Esophagus muscularis mucosa (tissue), 4 donors: ENCODE measurements around the gene LSM2. TPM values are rescaled to one million over a fixed set of nuclear protein-coding genes. Genes with fewer than 3 reads are reported as not detected.

Experiments
- DNase-seq: peaks from one replicate; pipeline ENCODE4 v3.0.0-alpha.2; 2017; ENCODE audit errors: extremely low spot score
- H3K27ac ChIP-seq, 4 donors: fragments of 200-600 bp; sonication (generic); replicated peaks in 1 of 4; 1 replicate in 3 of 4; 2 replicates in 1 of 4; pipeline ENCODE4 v1.5.1; 2016 to 2019; ENCODE audit warnings: mild to moderate bottlenecking in 1 of 4
- H3K27me3 ChIP-seq, 4 donors: fragments of 200-600 bp; sonication (generic); one replicate each; pipeline versions ENCODE4 v1.5.1 to v1.6.0; 2016 to 2019
- H3K36me3 ChIP-seq, 4 donors: fragments of 200-600 bp; sonication (generic); one replicate each; pipeline ENCODE4 v1.5.1; 2016 to 2019
- H3K4me1 ChIP-seq, 4 donors: fragments of 200-600 bp; sonication (generic); one replicate each; pipeline ENCODE4 v1.5.1; 2016 to 2019
- H3K4me3 ChIP-seq, 4 donors: fragments of 200-600 bp; sonication (generic); 1 replicate in 2 of 4; 2 replicates in 2 of 4; pipeline ENCODE4 v1.5.1; 2016 to 2019; ENCODE audit warnings: mild to moderate bottlenecking in 4 of 4, moderate library complexity in 1 of 4
- H3K9me3 ChIP-seq, 4 donors: fragments of 200-600 bp; sonication (generic); 1 replicate in 3 of 4; 2 replicates in 1 of 4; pipeline ENCODE4 v1.5.1; 2016 to 2019
- EP300 ChIP-seq: sonication (generic); formaldehyde crosslinking; IDR thresholded peaks from one replicate; pipeline ENCODE4 v1.6.1; 2017; ENCODE audit warnings: antibody characterized with exemption
- POLR2A ChIP-seq: fragments of 450-650 bp; IDR thresholded peaks from one replicate; pipeline ENCODE4 v1.6.1; 2017; ENCODE audit warnings: antibody characterized with exemption, moderate library complexity, mild to moderate bottlenecking, low read depth
- POLR2AphosphoS5 ChIP-seq, 2 donors: sonication (generic); formaldehyde crosslinking; IDR thresholded peaks; one replicate each; pipeline ENCODE4 v1.6.1; 2017; ENCODE audit warnings: antibody characterized with exemption in 2 of 2
- WGBS: methylation state at CpG from one replicate; pipeline ENCODE4 v1.1.5; 2018; 5-methylcytosine and 5-hydroxymethylcytosine counted together
- intact Hi-C: fragments of 100-400 bp; cut with DNase I; formaldehyde crosslinking; loops from one replicate; pipeline ENCODE4 v1.15.1; 2023
- total RNA-seq, 4 donors: library from RNA; depleted of rRNA; stranded (reverse); fragments of >200 nt; gene quantifications; one replicate each; pipeline versions ENCODE4 v1.1.0 to v1.2.1, GENCODE V29; 2016
- TF ChIP-seq, protein P1 (sequence below), 3 experiments: fragments of 200-600 bp in 2 of 3; fragments of 450-650 bp in 1 of 3; sonication (generic) in 2 of 3; IDR thresholded peaks; one replicate each; pipeline ENCODE4 v1.5.1; 2017 to 2019; ENCODE audit warnings: antibody characterized with exemption in 3 of 3, mild to moderate bottlenecking in 2 of 3, moderate library complexity in 1 of 3

Gene LSM2
- total RNA-seq, 4 donors from 2014 or later: 24.2 to 41.5 (median 32.9) TPM

DNA sequence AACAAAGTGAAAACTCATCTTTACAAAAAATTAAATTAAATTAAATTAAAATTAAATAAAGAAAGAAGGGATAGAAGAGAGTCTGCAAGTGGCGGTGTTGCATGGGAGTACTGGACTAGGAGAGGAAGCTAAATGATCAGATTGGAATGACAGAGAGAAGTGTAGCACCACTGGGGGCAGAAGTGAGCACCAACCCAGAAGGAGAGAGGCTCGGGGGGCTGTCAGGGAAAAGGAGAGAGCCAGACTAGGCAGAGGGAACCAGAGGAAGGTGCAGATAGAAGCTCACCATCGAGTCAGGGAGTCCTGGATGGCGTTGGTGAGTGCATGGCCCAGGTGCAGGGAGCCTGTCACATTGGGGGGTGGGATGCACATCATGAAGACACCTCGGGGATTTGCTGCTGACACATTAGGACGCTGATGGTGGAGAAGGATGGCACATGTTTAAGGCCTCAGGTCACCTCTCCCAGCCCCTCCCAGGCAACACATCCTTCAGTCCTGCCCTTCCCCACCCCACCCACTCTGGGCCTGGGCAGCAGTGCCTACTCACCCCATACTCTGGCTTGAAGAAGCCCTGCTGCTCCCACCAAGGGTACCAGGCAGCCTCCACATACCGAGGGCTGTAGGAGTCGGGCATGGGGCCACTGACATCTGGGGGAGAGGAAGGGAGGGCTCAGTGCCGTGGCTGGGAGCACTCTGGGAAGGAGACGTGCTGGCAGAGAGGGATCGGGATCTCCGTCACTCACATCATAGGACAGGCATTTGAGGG, 15.3 kb downstream of the LSM2 start:
- H3K27me3 ChIP-seq: no peaks in the 10 kb centered on the region
- H3K36me3 ChIP-seq: peaks cover 13 to 57% (median 35%) of the 10 kb centered on the region in 4 donors
- intact Hi-C loops: loop anchor here (5.0 kb wide), 1 partner anchor 41 kb away; no protein-coding TSS in a partner anchor
- peaks cover 13 to 34% (median 29%) of the 10 kb centered on the region in 4 donors for H3K4me1 ChIP-seq
- 66% methylated on average over 12 of the region's 12 CpGs for WGBS
- DNase-seq: no peak
- no peak overlapping the region for H3K4me3 ChIP-seq
- TF ChIP-seq, protein P1, sequence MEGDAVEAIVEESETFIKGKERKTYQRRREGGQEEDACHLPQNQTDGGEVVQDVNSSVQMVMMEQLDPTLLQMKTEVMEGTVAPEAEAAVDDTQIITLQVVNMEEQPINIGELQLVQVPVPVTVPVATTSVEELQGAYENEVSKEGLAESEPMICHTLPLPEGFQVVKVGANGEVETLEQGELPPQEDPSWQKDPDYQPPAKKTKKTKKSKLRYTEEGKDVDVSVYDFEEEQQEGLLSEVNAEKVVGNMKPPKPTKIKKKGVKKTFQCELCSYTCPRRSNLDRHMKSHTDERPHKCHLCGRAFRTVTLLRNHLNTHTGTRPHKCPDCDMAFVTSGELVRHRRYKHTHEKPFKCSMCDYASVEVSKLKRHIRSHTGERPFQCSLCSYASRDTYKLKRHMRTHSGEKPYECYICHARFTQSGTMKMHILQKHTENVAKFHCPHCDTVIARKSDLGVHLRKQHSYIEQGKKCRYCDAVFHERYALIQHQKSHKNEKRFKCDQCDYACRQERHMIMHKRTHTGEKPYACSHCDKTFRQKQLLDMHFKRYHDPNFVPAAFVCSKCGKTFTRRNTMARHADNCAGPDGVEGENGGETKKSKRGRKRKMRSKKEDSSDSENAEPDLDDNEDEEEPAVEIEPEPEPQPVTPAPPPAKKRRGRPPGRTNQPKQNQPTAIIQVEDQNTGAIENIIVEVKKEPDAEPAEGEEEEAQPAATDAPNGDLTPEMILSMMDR (IDR thresholded peaks at IDR 0.05): peak; percentile 44 to 62 (median 46)
- no peak for TF ChIP-seq POLR2AphosphoS5 (IDR thresholded peaks at IDR 0.05)
- no peaks in the 10 kb centered on the region for H3K9me3 ChIP-seq
- H3K27ac ChIP-seq: no peak overlapping the region

DNA sequence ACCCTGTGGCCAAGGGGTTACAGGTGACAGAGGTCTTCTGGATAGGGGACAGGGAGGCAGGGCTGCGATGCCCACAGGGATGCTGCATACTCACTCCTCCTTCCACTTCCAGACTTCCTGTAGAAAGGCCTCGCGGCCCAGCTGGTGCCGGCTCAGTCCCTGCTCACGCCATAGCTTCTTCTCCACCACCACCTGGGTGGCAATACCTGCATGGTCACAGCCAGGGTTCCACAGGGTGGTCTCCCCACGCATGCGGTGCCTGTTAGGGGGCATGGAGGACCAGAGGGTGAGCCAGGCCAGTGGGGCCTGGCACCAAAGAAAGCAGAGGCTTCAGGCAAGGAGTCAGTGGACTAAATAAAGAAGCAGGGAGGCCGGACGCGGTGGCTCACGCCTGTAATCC, 21.3 kb downstream of the LSM2 start:
- H3K4me1 ChIP-seq: no peaks in the 10 kb centered on the region
- peaks cover 35 to 92% (median 73%) of the 10 kb centered on the region in 4 donors for H3K36me3 ChIP-seq
- no peak overlapping the region for H3K4me3 ChIP-seq
- no peak overlapping the region for H3K27ac ChIP-seq
- no peaks in the 10 kb centered on the region for H3K9me3 ChIP-seq
- WGBS: 92% methylated on average over 11 of the region's 11 CpGs
- no peak for TF ChIP-seq POLR2AphosphoS5 (IDR thresholded peaks at IDR 0.05)
- no peak for TF ChIP-seq POLR2A
- TF ChIP-seq, protein P1 (IDR thresholded peaks at IDR 0.05): no peak
- TF ChIP-seq EP300: no peak
- no peak for DNase-seq
- no peaks in the 10 kb centered on the region for H3K27me3 ChIP-seq
- intact Hi-C loops: no loop called here

DNA sequence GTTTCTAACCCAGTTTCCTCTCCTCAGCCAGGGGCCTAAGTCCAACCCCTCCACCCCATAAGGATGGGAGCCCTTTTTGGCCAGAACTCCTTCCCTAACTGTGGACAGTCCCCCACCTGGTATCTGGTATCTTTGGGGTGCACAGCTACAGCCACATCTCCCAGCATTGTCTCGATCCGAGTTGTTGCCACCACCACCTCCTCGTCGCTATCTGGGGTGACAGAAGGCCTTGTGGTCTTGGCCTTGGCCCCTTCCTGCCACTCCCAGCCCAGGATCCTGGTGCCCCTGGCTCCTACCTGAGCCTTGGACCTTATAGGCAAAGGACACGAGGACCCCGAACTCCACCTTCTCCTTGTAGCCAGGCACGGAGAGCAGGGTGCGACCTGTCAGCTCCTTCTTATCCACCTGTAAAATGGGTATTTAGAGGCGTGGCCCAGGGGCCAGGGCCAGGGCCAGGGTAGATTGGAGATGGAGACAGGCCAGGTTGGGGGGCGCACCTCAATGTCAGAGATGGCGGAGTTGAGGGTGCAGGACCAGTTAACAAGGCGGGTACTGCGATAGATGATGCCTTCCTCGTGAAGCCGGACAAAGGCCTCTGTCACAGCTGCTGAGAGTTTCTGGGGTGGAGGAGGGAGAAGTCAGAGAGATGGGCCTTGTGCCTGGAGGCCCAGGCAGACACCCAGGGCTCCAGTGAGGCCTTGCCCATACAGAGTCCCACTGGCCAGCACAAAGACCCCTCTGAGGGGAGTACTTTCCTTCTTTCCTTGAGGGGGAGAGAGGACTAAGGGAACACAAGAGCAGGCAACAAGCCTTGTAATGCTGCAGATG, 22.5 kb downstream of the LSM2 start:
- peaks cover 41 to 93% (median 78%) of the 10 kb centered on the region in 4 donors for H3K36me3 ChIP-seq
- H3K9me3 ChIP-seq: no peaks in the 10 kb centered on the region
- H3K4me1 ChIP-seq: no peaks in the 10 kb centered on the region
- 94% methylated on average over 15 of the region's 15 CpGs for WGBS
- DNase-seq: no peak
- H3K27ac ChIP-seq: no peak overlapping the region
- intact Hi-C loops: no loop called here
- no peaks in the 10 kb centered on the region for H3K27me3 ChIP-seq
- TF ChIP-seq EP300: no peak
- TF ChIP-seq, protein P1 (IDR thresholded peaks at IDR 0.05): no peak
- no peak for TF ChIP-seq POLR2AphosphoS5 (IDR thresholded peaks at IDR 0.05)
- no peak for TF ChIP-seq POLR2A
- H3K4me3 ChIP-seq: no peak overlapping the region

DNA sequence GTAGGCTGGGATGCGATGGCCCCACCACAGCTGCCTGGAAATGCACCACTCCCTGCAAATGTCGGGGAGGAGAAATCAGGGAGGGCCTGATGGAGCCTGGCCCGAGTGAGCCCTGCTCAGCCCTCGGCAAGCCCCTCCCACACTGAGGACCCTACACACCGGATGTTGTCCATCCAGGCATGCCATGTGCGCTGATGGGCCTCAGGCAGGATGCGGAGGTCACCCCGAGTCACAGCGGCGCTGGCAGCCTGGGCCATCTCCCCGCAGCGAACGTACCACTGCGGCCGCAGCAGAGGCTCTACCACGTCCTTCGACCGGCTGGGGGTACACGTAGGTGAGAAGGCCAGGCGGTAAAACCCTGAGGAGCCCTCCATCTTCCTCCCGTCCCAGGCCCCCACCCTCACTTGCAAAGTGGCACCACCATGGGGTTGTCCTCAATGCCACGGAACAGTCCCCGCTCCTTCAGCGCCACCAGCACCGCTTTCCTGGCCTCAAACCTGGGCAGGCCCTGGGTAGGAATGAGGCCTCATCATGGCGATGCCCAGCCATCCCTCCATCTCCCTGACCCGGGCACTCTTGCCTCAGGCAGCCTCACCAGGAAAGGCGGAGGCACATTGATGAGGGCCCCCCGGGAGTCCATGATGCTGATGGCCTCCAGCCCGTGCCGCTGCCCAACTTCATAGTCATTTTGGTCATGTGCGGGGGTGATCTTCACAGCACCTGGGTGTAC, 24.5 kb downstream of the LSM2 start:
- intact Hi-C loops: no loop called here
- 90% methylated on average over 28 of the region's 32 CpGs for WGBS

More for the DNA sequence above, 24.5 kb downstream of the LSM2 start:
- no peaks in the 10 kb centered on the region for H3K27me3 ChIP-seq
- H3K4me3 ChIP-seq: no peak overlapping the region
- no peak overlapping the region for H3K27ac ChIP-seq
- H3K36me3 ChIP-seq: peaks cover 48 to 93% (median 84%) of the 10 kb centered on the region in 4 donors
- no peaks in the 10 kb centered on the region for H3K9me3 ChIP-seq
- DNase-seq: no peak
- H3K4me1 ChIP-seq: peaks cover 3 to 4% (median 4%) of the 10 kb centered on the region in 4 donors
- TF ChIP-seq POLR2AphosphoS5 (IDR thresholded peaks at IDR 0.05): no peak
- TF ChIP-seq, protein P1 (IDR thresholded peaks at IDR 0.05): no peak
- TF ChIP-seq EP300: no peak
- TF ChIP-seq POLR2A: no peak
